GM18909 (cell line): ENCODE measurements around the gene C1orf35.

ENCODE experiments used
- ATAC-seq: cut with Tn5 transposase; IDR thresholded peaks from one replicate; pipeline ENCODE4 v1.9.1; 2021; ENCODE audit warnings: mild to moderate bottlenecking; ENCODE audit not compliant: unreplicated experiment, poor library complexity

Gene C1orf35

DNA sequence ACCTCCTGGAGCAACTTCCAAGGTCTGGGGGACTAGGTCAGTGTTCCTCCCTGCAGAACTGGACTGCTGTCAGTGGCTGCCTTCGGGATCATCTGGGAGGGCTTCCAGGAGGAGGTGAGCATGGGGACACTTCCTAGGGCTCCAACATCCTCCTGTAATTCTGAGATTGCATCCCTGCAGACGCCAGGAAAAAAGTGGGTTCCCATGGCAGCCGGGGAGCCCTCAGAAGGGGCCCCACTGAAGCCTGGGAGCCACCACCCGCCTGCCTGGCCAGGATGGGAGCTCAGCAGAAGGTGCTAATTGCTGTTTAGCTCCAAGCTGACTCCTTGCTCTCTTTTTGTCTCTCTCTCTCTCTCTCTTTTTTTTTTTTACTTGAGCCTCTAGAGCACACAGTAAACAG, 36.7 kb downstream of the C1orf35 start:
- no peak for ATAC-seq

DNA sequence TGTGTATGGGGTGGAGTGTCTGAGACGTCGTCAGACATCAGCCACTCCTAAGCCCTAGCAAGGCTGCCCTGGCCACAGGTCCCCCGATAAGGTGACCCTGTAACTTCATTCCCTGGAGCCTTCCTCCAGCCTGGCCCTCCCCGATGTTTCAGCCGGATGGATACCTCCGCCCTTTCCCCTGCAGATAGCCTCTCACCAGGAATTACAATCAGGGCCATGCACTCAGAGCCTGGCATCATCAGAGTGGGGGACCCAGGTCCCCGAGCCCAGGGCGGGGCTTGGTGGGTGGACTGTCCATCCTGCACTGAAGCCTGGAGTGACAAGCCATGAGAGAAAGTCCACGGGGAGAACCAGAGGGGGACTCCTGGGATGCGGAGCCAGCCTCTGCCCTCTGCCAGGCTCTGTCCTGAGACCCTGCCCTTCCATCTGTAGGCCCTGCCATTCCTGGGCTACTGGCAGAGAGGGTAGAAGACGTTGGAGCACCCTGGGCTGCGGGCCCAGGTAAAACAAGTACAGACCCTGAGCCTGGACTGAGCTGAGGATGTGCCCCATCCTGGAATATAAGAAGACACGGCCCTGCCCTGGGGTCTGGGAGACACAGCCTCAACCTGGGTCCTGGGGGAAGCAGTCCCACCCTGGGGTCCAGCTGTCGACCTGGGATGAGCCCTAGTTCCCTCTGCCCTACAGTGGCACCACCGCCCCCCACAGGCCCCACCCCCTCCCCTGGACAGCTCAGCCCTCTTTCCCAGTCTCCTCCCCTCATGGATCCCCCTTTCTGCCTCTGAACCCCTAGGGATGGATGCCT, 37.4 kb downstream of the C1orf35 start:
- no peak for ATAC-seq

DNA sequence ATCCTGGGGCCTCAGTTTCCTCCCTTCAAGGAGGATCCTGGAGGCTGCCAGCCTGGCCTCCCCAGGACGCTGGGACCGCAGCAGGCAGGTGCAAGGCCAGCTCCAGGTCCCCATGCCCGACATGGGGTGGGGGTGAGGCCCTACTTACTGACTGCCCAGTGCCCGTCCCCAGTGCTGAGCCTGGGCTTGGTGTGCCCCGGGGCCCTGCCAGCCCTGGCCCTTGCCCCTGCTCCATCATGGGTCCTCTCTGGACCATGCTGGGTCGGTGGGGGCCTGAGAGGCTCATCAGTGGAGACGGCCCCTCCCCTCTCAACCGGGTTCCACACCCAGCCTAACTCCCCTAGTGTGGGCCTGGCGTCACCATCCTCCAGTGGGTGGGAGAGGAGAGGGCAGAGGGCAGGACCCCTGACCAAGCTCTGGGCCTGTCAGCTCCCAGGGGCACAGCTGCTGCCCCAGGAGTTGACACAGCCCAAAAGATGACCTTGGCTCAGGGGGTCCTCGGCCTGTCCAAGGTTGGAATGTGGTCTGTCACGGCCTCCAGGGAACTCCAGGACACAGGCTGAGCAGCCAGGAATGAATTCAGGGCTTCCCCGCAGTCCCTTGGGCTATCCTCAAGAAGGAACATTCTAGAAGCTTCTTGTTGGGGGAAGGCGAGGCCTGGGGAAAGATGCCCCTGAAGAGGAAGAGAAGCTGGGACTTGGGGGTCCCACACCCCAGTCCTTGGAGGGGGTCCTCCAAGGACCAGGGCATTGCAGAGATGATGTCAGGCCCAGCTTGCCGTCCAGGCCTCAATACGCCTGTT, 38.2 kb downstream of the C1orf35 start:
- ATAC-seq = no peak

DNA sequence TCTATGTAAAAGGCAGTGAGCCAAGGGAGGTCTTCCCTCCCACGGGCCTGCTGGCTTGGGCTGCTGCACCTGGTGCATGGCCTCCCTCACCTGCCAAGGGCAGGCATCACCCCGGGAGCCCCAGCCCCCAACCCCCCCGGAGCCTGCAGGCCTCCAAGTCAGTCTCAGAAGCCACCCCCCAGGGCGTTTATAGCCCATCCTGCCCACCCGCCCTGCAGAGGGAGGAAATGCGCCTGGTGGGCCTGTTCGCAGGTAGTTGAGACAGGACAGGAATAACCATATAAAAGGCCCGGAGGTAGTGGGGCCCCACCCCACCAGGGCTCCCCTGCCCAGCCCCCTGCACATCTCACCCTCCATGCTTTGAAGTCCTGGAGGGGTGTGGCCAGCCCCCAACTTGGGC, 38.8 kb downstream of the C1orf35 start:
- ATAC-seq = no peak

DNA sequence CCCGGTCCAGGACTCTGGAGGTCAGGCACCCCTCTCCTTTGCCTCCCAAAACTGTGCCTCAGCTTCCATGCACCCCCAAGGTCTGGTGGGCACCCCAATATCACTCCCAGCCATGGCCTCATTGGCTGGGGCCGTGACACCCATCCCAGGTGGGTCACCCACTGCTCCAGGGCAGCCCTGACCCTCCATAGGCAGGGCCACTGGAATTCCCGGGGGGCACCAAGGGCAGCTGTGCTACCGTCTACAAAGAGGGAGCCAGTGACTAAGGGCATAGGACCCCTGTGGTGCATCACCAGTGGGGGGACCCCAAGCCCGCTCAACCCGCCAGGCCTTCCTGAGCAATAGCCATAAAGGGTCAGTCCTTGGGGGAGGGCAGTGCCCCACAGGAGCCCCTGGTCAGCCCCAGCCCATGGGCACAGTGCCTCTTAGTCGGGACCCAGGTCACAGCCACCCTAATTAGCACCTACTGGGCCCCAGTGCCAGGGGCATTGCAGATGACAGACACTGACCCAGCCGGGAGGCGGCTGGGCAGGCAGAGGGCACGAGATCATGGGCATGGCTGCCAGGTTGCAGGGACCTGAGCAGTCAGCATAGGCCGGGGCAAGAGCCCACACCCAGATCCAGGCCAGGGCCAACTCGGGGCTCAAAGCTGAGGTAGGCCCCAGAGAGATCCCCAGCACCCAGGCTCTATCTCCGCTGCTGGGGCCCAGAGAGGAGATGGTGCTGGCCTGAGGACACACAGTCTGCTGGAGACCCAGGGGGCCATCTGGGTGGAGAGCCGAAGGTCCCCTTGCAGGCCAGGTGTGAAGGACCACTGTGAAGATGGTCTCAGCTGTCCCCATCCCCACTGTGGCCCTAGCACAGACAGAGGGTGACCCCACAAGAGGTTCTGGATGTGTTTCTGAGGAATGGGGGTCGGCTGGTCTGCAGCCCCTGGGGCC, 39.6 kb downstream of the C1orf35 start:
- no peak for ATAC-seq

DNA sequence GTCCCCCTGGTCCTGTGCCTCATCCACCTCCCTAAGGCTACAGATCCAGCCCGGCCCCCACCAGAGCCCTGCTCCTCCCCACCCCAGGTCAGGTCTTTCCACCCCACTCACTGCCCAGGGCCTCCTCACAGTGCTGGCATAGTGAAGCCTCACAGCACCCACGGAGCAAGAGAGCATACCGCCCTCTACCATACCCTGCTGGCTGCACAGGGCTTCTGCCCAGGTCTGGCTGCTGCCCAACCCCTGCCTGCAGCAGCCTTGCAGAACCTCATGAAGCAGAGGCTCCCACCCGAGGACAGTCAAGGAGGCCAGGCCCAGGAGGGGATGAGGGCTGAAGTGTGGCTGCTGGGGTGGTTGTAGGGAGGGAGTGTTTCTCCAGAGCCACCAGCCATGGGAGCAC, 40.3 kb downstream of the C1orf35 start:
- ATAC-seq = no peak

DNA sequence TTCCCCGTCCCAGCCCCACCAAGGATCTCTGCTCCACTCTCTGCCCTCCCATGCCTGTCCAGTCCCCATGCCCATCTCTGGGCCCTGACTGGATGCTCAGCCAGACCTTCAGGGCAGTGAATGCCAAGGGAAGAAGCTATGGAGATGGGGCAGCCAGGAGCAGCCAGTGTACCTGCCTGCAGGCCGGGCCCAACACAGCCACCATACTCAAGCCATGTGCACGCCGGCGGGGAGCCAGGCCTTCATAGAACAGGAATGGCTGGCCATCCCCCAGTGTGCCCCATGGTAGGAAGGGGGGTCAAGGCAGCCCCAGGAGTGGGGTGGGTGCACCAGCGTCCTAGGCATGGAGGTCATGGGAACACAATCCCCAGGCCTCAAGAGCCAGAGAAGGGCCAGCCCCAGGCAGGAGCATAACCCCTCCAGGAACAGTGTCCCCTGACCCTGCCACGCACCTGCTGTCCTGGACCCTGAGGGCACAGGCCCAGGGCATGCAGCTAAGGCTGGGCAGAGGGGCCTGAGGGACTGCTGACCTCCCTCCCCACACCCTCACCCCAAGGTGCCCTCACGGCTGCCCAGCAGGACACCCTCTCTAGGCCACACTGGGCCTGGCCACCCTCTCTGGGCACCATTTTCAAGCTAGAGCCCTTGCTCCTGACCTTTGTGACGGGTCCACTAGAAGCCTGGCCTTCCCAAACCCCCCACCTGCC, 40.9 kb downstream of the C1orf35 start:
- ATAC-seq = no peak

DNA sequence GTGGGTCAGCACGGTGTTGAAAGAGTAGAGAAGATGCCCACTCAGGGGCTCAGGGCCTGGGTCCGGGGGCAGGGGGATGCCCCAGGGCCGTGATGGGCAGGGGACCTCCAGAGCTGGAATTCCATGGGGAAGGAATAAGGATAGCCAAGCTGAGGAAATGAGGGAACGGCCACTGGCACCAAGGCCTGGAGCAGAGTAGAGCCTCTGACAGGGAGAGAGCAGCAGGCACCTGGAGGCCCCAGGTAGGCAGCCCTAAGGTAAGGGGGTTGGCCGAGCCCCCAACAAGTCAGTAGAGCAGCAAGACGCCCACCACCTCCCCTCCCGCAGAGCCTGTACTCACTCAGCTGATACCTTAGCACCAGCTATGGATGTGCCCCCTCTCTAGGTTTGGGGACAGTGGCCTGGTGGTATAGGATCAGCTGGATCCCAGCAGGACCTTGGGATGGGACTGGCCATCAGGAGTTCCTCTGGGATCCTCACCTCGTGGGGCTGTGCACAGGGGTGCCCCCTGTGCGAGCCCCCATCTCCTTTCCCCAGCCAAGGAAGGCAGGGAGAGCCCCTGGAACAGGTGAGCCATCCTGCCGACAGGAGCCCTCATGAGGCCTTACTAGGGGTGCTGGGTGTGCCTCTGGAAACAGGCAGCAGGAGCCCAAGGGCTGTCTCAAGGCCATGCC, 41.6 kb downstream of the C1orf35 start:
- ATAC-seq = no peak

DNA sequence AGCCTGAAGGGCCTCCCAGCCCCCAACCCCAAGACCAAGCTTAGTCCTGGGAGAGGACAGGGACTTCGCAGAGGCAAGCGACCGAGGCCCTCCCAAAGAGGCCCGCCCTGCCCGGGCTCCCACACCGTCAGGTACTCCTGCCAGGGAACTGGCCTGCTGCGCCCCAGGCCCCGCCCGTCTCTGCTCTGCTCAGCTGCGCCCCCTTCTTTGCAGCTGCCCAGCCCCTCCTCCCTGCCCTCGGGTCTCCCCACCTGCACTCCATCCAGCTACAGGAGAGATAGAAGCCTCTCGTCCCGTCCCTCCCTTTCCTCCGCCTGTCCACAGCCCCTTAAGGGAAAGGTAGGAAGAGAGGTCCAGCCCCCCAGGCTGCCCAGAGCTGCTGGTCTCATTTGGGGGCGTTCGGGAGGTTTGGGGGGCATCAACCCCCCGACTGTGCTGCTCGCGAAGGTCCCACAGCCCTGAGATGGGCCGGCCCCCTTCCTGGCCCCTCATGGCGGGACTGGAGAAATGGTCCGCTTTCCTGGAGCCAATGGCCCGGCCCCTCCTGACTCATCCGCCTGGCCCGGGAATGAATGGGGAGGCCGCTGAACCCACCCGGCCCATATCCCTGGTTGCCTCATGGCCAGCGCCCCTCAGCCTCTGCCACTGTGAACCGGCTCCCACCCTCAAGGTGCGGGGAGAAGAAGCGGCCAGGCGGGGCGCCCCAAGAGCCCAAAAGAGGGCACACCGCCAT, 42.5 kb downstream of the C1orf35 start:
- no peak for ATAC-seq

DNA sequence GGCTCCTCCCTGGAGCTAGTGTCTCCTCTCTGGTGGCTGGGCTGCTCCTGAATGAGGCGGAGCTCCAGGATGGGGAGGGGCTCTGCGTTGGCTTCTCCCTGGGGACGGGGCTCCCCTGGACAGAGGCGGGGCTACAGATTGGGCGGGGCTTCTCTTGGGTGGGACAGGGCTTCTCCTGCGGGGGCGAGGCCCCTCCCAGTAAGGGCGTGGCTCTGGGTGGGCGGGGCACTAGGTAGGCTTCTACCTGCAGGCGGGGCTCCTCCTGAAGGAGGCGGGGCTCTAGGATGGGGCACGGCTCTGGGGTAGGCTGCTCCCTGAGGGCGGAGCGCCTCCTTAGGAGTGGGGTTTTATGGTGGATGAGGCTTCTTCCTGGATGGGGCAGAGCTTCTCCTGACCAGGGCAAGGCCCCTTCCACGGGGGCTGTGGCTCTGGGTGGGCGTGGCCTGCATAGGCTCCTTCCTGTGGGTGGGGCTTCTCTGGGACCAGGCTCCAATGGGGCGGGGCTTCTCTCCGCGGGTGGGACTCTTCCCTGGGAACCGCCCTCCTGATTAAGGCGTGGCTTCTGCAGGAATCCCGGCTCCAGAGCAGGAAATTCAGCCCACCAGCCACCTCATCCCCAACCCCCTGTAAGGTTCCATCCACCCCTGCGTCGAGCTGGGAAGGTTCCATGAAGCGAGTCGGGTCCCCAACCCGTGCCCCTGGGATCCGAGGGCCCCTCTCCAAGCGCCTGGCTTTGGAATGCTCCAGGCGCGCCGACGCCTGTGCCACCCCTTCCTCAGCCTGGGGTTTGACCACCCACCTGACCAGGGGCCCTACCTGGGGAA, 43.3 kb downstream of the C1orf35 start:
- no peak for ATAC-seq

DNA sequence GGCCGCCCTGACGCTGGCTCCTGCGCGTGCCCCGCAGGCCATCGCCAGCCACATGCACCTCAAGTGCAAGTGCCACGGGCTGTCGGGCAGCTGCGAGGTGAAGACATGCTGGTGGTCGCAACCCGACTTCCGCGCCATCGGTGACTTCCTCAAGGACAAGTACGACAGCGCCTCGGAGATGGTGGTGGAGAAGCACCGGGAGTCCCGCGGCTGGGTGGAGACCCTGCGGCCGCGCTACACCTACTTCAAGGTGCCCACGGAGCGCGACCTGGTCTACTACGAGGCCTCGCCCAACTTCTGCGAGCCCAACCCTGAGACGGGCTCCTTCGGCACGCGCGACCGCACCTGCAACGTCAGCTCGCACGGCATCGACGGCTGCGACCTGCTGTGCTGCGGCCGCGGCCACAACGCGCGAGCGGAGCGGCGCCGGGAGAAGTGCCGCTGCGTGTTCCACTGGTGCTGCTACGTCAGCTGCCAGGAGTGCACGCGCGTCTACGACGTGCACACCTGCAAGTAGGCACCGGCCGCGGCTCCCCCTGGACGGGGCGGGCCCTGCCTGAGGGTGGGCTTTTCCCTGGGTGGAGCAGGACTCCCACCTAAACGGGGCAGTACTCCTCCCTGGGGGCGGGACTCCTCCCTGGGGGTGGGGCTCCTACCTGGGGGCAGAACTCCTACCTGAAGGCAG, 44.0 kb downstream of the C1orf35 start:
- ATAC-seq = no peak

DNA sequence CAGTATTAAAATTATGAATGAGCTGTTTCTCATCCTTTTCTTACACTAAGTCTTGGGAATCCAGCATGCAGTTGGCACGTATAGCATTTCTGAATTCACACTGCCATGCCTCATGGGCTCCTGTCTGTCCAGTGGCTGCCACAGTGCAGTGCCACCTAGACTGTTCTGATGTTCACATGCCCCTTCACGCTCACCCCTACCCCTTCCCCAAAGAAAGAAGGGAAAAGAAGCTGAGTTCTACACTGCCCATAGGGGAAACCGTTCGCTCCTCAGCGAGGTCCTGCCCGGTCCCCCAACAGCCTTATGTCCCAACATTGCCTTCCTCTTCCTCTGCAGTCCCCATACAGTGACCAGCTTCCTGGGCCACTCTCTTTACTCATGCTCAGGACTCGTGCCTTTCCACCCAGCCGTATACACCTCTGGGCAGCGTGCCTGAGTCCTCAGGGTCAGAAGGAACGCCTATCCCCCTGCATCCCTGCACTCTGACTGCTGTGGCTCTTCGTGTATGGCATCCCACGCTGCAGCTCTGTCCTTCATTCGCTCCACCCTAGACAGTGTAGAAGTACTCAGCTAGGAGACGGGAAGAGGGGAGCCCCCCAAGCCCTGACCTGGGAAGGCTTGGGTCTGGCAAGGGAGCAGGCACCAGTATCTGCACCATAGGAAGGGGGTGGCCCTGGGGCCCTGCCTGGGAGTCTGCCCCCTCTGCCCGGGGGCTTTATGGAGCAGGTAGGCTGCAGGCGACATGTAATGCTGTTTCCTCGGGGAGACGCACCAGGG, 44.8 kb downstream of the C1orf35 start:
- no peak for ATAC-seq
